ENCODE data around the gene CSRP3.

The CSRP3 gene

DNA sequence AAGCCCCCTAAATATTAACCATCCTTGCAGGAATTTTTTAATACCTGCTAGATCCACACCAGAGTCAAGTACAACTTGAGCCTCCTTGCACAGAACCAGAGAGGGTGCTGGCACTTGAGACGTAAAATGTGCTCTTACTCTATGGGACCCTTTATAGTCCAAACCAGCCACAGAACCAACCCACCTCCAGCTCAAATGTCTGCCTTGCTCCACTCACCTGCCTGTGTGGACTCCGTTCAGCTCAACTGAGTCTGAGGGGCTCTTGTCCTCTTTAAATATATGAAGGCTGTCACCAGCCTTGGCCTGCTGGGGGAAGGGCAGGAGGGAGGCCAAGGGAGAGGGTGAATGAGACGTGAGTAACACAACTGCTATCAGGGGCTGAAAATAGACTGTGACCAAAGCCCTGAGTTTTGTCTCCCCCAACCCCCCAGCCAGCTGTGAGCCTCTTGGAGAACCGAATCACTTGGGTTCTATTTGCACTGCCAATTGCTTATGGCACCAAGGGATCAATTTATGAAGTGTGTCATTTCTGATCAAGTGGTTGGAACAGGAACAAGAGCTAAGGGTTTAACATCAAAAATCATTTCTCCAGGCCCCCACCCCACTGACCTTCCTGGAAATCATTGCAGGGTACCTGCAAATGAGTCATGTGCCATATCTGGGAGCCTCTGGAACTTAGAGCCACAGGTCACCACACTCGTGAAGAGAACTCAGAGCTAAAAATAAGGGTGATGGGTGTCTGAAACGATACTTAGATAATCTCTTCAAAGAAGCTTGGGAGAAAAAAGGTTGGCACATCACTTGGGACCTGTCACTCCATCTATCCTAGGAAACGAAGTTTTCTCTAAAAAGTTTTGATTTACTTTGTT is at the start of gene CSRP3:
CSRP3 (minus strand) TSS at position 247 of the 869 bp plus-strand sequence. CDS start 9,535 bp downstream, outside the sequence.
- DNase-seq: no peak

DNA sequence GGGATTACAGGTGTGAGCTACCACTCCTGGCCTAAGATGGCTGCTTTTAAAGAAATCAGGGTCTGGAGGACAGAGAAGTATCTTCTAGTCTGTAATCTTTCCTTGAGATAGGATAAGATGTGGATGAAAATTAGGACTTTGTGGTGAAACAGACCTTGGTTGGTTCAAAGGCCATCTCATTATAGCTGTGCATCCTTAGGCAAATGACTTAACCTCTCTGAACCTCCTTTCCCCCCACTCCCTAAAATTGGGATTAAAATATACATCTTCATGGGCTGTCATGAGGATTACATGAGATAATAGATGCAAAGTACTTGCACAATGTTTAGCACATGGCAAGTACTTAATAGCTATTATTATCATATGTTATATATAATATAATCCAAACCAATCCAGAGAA is 49.8 kb upstream of the CSRP3 start:
- no peak for DNase-seq

DNA sequence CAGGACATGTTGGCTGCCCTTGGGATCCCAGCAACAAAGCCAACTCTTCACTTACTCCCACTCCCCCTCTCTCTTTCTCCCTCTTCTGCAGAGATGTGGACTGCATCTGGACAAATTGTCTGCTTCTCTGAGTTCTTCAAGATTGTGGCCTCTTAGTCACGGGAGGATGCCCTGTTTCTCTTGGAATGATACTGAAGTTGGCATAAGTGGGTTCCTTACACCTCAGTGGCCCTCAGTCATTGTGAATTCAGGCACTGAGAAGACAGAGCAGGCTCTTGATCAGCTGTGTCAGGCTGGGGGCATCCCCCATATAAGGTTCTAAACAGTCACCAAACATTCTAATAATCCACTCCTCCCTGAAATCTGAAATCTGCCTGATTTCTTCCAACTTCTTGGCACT is 45.0 kb upstream of the CSRP3 start:
- DNase-seq: no peak

DNA sequence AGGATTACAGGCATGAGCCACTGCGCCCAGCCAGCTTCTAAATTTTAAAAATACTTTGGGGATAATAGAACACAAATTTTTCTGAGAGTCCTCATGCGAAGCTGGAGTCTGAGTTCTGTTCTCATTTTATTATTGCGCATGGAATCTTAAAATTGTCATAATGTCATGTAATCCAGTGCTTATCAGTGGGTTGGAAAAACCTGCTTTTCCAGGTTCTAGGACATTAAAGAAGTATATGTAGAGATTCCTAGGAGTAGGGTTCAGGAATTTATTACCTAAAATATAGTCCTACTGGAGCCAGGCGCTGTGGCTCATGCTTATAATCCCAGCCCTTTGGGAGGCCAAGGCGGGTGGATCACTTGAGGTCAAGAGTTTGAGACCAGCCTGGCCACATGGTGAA is 43.6 kb upstream of the CSRP3 start:
- no peak for DNase-seq

DNA sequence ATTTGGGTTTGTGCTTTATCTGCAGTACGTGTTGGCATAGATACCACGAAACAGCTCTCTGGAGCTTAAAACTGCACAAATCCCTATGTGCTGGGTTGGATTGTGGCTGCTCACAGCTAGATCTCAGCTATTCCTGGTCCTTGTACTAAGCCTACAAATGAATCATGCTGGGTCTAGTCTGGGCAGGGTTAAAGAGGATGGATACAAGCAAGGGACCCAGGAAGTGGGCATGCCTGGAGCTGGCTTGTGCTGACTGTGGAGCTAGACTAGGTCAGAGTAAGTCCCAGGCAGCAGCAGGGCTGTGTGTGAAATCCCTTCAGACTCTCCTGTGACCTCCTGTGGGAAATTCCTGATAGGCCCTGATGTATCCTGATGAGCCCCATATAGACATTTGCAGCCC is 42.8 kb upstream of the CSRP3 start:
- DNase-seq: no peak

DNA sequence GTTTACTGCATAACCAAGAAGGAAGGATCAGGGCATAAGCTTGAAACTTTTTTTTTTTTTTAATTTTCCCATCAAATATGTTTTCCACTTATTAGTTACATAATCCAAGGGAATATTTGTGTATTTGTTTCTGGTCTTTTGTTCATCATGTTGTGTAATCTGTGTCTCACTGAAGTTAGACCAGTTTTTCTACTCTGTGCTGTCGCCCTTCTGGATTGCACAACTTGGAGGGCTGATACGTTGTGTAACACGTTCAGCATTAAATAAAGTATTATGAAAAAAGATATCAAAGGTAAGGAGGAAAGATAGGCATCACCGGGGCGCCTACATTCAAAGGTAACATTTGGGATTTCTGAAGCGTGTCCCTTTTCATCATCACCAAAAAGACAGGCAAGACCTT is 42.3 kb upstream of the CSRP3 start:
- no peak for DNase-seq

DNA sequence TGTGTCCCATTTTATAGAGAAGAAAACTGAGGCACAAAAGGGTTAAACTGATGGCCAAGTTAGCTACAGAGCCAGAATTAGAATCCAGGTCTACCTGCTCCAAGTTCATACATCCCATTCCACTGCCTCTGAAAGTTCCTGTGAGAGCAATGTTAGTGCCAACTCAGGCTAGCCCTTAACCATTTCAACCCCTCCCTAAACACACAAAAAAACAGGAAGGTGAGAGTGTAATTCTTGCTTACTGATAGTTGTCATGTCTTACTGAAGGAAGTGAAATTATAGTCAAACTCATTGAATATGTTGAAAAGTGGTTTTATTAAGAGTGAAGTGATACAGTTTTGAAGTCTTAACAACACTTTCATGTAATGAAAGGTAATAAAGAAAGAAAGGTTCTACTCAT is 41.8 kb upstream of the CSRP3 start:
- DNase-seq: no peak

DNA sequence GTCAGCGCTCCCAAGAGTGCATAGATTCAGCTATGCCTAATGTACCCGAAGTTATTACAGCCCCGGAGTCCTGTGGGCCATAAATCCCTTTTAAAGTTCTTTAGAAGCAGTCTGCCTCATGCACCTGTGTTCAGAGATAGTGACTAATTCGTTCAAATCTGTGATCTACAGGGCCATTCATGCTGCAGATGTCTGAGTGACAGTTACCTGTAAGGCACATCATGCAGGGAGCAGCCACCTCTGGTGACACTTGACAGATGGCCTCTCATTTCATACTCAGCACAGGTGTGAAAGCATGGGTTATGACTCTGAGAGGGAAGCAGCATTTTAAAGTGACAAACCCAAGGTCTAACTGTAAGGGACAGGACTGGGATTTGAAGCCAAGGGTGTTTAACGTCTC is 41.4 kb upstream of the CSRP3 start:
- DNase-seq: no peak

DNA sequence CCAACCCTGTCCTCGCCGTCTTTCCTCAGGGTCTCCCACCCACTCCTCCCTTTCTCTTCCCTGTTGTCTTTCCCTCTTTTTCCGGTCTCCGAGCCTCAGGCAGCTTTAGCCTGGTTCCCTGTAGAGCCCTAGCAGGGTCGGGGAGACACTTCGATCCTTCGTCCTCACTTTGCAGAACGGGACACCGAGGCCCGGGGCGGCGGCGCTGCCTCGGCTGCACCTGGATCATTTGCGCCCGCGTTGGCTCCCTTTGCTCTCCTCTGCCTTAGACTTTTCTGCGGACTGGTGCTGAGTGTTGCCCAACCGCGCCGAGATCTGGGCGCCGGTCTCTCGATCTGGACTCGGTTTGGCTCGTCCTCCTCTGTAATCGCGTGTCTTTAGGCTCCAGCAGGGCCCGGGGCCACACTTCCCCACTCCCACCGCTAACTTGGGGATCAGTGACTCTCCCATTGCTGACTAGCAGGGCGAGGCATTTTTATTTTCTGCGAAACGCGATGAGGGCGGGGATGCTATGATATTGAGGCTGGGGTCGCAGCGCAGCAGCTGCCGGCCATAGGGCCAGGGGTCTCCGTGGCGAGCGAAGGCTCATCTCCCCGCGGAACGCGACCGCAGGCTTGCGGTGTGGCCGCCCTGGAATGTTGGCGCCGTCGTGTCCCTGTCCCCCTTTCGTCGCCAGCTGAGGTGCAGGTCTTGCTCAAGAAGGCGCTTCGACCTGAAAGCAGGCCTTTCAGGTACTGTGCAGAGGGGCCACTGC is 40.6 kb upstream of the CSRP3 start:
- no peak for DNase-seq

DNA sequence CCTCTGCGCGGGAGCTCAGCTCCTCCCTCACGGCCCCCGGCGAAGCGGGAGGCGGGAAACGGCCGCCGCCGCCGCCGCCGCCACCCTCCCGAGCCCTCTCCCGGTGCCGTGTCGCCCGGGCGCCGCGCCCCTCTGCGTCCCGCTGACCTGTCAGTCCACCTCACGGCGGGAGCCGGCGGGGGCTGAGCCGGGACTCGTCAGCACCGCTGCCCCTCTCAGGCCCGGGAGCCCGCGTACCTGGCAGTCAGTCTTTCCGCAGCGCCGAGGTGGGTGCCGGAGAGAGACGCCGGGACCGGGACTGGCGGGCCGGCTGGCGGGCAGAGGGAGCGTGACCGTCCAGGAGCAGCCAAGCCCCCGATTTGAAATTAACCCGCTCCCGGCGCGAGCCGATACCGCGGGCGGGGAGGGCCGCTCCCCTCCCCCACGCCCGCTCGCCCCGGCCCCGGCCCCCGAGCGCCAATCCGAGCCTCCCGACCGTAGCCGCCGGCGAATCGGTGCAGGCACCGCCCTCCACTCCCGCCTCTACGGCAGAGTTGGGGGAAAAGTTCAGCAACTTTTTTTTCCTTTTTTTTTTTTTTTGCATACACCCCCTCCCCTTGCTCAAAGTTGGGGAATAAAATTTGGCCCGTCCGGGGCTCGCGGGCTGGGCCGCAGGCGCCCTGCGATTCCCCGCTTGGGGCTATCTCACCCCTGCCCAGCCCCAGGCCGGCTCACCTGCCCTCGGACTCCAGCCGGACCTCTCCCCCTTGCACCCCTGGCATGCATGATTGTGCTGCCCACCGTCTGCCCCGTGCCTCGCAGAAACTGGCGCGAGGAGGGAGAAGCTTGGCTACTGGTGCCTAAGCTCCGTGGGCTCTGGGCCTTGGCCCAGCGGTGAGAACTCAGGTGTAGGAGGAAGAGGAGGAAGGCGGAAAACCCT is 39.7 kb upstream of the CSRP3 start:
- peak; percentile 86 for DNase-seq

DNA sequence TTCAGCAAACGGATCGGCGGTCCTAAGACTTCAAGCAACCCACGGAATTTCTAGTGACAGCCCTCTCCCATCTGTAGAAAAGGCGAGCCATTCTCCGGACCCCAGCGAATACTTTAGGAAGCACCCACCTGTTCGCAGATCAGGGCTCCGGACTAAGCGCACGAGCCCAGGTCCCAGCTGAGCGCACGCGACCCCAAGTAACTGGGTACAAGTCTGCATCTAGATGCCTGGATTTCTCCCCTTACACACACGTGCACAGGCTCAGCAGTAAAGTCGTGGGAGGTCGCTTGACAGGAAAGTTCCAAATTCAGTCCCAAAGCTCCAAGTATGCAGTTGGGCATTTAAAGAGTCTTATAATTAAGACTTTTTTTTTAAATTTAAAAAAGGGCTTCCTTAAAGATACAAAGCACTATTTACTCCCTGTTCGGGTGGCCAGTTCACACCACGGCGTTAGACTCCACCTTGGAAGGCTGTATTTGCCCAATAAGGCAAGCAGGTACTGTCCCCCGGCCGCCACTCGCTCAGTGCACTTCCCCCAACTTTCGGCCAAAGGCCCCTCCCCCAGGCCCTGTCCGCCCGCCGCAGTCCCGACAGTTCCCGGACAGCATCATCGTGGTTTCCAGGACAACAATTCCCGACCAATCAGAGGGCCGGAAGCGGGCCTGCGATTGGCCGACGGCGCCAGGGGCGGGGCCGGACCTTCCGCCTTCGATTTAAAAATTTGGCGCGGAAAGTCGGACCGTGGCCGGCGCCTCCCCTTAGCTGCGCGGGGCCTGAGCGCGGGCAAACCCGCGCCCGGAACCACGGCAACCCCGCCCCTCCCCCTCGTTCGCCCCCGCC is 38.9 kb upstream of the CSRP3 start, which contains the start of gene E2F8:
E2F8 (minus strand) TSS at position 526 of the 840 bp plus-strand sequence. CDS start 824 bp downstream, outside the sequence.
- peak; percentile 91 for DNase-seq

DNA sequence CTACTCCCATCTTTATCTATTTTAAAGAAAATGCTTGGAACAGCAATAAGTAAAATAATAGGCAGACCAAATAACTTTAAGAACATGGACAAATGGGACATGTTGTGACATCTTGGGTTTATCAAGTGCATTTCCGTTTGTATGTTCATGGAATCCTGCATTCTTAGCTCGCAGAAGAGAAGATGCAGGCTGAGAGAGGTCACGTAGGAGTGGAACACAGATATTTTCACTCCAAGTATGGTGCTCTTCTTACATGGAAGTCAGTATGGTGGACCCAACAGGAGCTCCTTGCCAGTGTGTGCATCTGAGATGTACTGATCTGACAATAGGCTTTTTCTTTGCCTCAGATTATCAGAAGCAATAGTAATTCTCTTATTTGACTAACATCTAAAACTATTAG is 37.3 kb upstream of the CSRP3 start:
- no peak for DNase-seq

DNA sequence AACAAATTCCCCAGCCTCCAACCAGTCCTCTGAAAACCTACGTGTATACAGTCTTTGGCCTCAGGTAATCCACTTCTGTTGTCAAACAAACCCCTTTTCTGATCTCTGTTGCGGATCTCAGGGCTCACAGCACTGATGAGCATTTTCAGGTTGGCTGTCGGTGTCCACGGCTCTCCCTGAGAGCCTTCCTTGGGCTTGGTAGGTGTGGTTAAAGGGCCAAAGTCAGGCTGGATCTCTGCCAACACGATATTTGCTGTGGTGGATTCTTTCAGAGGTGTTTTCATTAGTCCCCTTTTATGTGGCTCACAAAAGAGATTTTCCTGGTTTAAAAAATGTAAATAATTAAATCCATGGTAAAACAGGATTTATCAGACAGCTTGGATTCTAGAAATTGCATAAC is 36.0 kb upstream of the CSRP3 start:
- DNase-seq: no peak

DNA sequence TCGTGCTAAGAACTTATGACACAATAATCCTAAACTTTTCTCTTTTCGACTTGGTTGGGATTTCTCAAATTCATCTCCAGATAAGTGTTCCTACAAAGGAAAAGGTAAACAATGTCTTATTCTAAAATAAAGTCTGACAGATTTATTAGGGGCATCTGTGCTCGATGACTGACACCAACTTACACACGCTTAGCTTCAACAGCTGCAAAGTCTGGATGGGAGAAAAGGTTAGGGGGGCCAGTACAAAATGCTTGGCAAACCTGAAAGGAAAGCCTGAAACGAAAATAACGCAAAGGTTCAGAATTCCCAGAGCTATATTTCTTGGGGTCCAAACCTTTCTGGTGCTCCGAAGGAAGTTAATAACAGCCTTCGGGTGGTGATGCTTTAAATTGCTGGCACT is 35.6 kb upstream of the CSRP3 start:
- DNase-seq: no peak

DNA sequence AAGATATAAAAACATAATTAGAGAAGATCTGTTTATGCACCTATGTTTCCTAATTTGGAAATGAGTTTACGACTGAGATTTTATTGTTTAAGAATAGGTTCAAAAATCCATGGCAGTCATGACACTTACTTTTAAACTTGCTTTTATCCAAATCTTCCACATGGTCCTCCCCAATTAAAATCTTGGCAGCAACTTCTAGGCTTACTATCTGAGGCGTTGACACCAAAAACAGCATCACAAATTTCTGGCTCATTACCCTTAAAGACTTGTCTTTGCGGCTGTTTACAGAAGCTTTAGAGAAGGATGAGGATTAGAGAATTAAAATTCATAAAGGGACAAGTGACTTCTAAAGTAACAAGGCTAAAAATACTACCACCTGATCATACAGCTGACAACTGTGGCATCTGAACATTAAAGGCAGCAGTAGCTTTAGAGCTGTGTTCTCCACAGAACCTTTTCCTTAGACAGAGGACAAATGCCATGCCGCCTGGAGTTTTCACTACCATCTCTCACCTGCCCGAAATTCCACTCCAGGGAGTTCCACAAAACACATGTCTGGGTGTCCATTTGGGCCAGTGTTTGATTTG is 32.5 kb upstream of the CSRP3 start:
- DNase-seq: no peak

DNA sequence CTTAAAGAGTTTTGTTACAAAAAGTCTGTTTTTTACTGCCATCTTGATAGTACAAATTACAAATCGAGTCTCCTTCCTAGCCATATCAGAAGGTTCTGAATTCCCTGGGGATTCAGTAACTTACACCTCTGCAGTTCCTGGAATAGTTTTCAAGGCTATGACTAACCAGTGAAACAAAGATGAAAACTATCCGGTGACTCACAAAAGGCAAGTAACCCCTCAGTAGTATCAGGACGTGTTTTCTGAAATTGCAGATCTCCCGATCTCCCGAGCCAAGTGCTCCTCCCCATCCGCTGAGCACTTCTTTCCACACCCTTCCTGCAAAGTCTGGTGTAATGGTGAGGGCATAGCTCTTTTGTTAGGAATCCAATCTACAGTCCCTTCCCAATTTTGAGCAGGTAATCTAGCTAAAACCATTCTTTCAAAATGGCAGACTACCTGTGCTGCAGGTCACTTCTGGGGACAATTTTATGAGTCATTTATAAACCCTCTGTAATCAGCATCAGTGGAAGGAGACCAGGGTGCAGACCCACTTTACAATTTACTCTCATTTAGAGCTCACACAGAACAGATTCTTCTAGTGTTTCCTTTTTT is 31.2 kb upstream of the CSRP3 start:
- no peak for DNase-seq

DNA sequence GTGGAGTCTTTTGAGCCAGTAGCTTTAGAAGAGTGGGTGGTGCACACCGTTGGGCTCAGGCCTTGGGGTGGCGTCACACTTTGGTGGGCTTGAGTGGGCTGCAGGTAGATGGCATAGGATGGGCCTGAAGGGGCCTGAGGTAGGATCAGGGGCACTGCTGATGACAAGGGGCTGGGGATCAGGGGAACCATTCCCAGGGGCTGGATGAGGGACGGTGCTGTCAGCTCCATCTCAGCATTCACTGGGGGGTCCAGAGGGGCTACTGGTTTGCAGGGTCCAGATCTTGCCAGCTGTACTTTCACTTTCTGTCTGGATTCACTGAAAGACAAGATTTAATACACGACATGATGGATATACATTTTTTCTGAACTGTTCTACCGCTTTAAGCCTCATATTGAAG is 27.9 kb upstream of the CSRP3 start:
- no peak for DNase-seq

DNA sequence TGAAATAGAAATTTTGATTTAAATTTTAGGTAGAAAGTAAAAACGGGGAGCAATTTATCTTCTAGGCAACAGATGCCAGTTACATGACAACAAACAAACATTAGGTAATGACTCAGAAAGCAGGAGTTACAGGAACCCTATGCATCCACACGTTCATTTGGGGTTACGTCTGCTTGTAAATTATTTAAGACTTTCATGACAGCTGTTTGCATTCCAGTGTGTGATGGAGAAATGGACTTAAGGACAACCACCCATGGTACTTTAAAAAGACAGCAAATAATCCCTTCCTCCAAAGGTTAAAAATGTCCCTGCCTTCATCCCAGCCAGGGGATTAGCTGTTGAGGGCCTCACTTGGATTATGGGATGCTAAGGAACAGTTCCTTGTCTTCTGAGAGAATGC is 27.2 kb upstream of the CSRP3 start:
- DNase-seq: no peak

DNA sequence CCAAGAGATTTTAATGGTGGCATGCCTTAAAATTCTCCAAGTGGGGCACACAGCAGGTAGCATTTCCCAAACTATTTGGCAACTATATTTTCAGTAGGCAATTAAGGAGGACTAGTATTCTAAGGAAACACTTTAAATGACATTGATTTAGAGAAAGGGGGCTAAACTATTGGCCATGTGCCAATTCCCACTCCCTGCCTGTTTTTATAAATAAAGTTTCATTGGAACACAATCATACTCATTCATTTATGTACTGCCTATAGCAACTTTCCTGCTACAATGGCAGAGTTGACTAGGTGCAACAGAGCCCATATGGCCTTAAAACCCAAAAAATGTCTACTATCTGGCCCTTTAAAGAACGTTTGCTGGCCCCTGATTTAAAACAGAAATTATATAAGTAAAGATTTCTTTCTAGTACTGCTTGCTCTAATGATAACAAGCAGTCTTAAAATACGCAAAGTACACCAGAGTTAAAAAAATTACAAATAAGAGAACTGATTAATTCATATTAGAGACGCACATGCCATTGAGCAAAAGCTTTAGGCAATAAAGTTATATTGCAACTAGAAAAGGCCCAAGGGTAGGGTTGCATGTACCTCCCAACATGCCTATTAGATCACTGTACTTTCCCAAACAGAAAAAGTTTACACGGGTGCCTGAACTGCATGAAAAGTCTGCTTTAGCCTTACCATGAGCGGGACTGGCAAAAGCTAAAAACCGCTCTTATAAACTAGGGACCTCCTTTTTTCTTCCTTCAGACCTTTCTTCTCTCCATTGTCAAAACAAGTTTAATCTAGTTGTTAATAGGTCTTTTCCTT is 24.8 kb upstream of the CSRP3 start:
- no peak for DNase-seq

DNA sequence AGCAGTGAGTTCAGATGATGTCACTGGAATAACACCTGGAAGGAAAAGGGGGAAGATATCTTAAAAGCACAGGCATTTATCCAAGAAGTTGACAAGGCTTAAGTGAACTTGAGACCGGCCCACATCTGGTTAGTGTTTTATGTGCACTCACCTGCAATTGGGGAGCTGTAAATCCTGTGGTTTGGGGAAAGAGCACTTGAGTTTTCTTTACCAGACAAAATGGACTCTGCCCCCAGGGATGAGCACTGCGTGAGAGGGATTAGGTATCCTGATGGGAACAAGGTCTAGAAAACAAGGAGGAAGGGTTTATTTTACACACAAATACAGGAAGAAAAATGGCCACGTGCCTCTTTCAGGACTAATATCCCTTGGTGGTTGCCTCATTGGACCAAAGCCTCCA is 23.8 kb upstream of the CSRP3 start:
- no peak for DNase-seq

Data from 8988T (cell line).